Omental fat pad (tissue), 4 donors: Measurements from ENCODE around the gene DTNBP1. TPM values are rescaled to one million over a fixed set of nuclear protein-coding genes. Genes with fewer than 3 reads are reported as not detected.

Experiments
- ATAC-seq: fragments of 150-250 bp; one replicate; pipeline ENCODE4 v1.9.1; 2016; ENCODE audit warnings: mild to moderate bottlenecking, moderate library complexity; ENCODE audit not compliant: low FRiP score
- DNase-seq: peaks from one replicate; pipeline ENCODE4 v3.0.0-alpha.2; 2019; ENCODE audit warnings: low spot score
- CTCF ChIP-seq, 3 donors: fragments of 450-650 bp; IDR thresholded peaks; one replicate each; pipeline ENCODE4 v1.5.1; 2016 to 2017; ENCODE audit warnings: antibody characterized with exemption in 3 of 3, mild to moderate bottlenecking in 3 of 3, moderate library complexity in 2 of 3
- total RNA-seq, 4 donors: library from RNA; depleted of rRNA; stranded (reverse); fragments of >200 nt; gene quantifications; one replicate each; pipeline ENCODE4 v1.1.0, GENCODE V29; 2016

The DTNBP1 gene
- total RNA-seq, 4 donors from 2014 or later = 5.9 to 13.9 (median 10.4) TPM

- DNase-seq (no peak), ATAC-seq (no peak)
- no peak for TF ChIP-seq CTCF (IDR thresholded peaks at IDR 0.05)
Observed at GRCh38 chr6:15484821-15485220, 178.0 kb downstream of the DTNBP1 start.

DNA sequence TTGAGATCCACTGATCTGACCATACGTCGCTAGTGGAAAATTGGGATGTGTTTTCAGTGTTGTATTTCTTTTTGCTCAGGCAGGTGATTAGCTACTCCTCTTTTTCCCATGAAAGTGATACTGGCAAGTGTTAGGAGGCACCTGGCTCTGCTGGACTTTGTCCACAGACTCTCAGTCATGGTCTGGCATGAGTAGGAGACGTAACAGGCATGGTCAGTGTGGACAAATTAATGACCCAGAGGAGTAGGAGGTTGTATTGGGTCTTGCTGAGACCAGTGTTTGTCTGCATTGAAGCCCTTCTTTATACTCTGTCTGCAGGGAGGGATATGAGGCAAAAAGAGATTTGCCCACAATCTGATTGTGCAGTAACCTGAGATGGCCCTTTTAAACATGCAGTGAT, 178.7 kb downstream of the DTNBP1 start:
- ATAC-seq (no peak), DNase-seq (no peak)
- TF ChIP-seq CTCF (IDR thresholded peaks at IDR 0.05) = no peak

DNA sequence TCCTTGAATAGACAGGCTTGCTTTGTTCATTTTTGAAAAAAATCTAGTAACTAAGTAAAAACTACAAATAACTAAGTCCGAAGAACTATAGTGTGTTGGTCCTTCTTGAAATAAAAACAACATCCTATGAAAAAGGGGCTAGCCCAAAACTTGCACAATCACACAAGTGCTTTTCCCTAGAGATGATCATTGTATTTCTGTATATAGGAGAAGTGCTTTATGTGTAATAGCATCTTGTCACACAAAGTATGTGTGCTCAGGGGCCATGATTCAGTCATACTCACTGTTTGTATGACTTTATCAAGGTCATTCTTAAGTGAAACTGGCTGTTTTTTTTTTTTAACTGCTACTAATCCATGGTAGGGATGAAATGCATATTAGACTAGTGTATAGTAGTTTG, 179.8 kb downstream of the DTNBP1 start:
- DNase-seq (no peak), ATAC-seq (no peak)
- no peak for TF ChIP-seq CTCF (IDR thresholded peaks at IDR 0.05)

- no peak for DNase-seq
- no peak for ATAC-seq
- no peak for TF ChIP-seq CTCF (IDR thresholded peaks at IDR 0.05)
Observed at GRCh38 chr6:15481390-15482291, 181.2 kb downstream of the DTNBP1 start.

GRCh38 chr6:15480525-15480924, 182.3 kb downstream of the DTNBP1 start:
- no peak for TF ChIP-seq CTCF (IDR thresholded peaks at IDR 0.05)
- no peak for DNase-seq
- no peak for ATAC-seq

DNA sequence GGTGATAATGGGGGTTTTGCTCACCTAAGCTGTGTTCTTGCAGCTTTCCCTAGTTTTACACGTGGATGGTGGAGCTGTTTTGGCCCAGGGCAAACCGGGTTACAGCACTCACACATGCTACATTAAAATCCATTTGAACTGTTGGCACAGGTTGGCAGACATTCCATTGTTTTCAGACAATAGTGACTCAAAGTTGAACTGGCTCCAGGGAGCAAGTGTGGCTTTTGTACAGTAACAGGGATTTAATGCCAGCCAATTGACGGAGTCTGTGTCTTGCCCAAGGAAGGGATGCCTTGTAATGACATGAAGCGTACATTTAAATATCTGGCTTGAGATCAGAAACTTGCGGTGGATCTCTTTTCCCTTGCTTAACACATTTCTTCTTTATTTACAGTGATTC, 183.1 kb downstream of the DTNBP1 start:
- DNase-seq (no peak), ATAC-seq (no peak)
- TF ChIP-seq CTCF (IDR thresholded peaks at IDR 0.05) = no peak

GRCh38 chr6:15477746-15478145, 185.1 kb downstream of the DTNBP1 start:
- DNase-seq = no peak
- no peak for ATAC-seq
- no peak for TF ChIP-seq CTCF (IDR thresholded peaks at IDR 0.05)
